GM23338 (cell line): ENCODE measurements around the gene MTREX. TPM values are rescaled to one million over a fixed set of nuclear protein-coding genes. Genes with fewer than 3 reads are reported as not detected.

Experiments
- ATAC-seq: fragments of 200-7000 bp; cut with Tn5 transposase; 3 replicates; pipeline ENCODE4 v1.9.1; 2020
- DNase-seq: peaks from one replicate; pipeline ENCODE4 v3.0.0-alpha.2; 2015; ENCODE audit warnings: low spot score
- H2AFZ ChIP-seq: fragments of 200-600 bp; sonication (generic); 2 replicates; pipeline ENCODE4 v1.8.0; 2016; ENCODE audit warnings: antibody characterized with exemption, mild to moderate bottlenecking, moderate library complexity
- H3F3A ChIP-seq: fragments of 200-600 bp; sonication (generic); replicated peaks from 2 replicates; pipeline ENCODE4 v1.8.0; 2017; ENCODE audit warnings: antibody characterized with exemption, mixed run types, low read depth
- H3K27ac ChIP-seq: fragments of 200-600 bp; sonication (generic); 2 replicates; pipeline ENCODE4 v1.6.1; 2016; ENCODE audit warnings: low read depth
- H3K27me3 ChIP-seq: fragments of 200-600 bp; sonication (generic); 2 replicates; pipeline ENCODE4 v1.8.0; 2016; ENCODE audit warnings: mild to moderate bottlenecking, mixed run types, moderate library complexity; ENCODE audit not compliant: insufficient read depth
- H3K36me3 ChIP-seq: fragments of 200-600 bp; sonication (generic); 2 replicates; pipeline ENCODE4 v1.8.0; 2016; ENCODE audit warnings: mild to moderate bottlenecking; ENCODE audit not compliant: insufficient read depth
- H3K4me1 ChIP-seq: fragments of 200-600 bp; sonication (generic); 2 replicates; pipeline ENCODE4 v1.8.0; 2016; ENCODE audit warnings: mild to moderate bottlenecking, moderate library complexity; ENCODE audit not compliant: insufficient read depth
- H3K4me2 ChIP-seq: fragments of 200-600 bp; sonication (generic); 2 replicates; pipeline ENCODE4 v1.7.1; 2017; ENCODE audit warnings: mixed run types
- H3K4me3 ChIP-seq: fragments of 200-600 bp; sonication (generic); 2 replicates; pipeline ENCODE4 v1.6.1; 2016; ENCODE audit warnings: mixed run types
- H3K79me2 ChIP-seq: fragments of 200-600 bp; sonication (generic); replicated peaks from 2 replicates; pipeline ENCODE4 v1.8.0; 2017; ENCODE audit warnings: mild to moderate bottlenecking; ENCODE audit not compliant: insufficient read depth
- H3K9me2 ChIP-seq: fragments of 200-600 bp; sonication (generic); 2 replicates; pipeline ENCODE4 v1.8.0; 2017; ENCODE audit not compliant: insufficient read depth
- H4K20me1 ChIP-seq: fragments of 200-600 bp; sonication (generic); replicated peaks from 2 replicates; pipeline ENCODE4 v1.8.0; 2017; ENCODE audit warnings: mild to moderate bottlenecking; ENCODE audit not compliant: insufficient read depth
- H3K27ac Mint-ChIP-seq: 2 replicates; pipeline ENCODE4 v1.8.0; 2020; ENCODE audit warnings: inconsistent platforms, mild to moderate bottlenecking, moderate library complexity, mixed read lengths
- H3K27me3 Mint-ChIP-seq: 3 replicates; pipeline ENCODE4 v1.8.0; 2022; ENCODE audit warnings: low read depth, mild to moderate bottlenecking, moderate library complexity, mixed read lengths, inconsistent platforms; ENCODE audit not compliant: insufficient read depth, poor library complexity
- H3K36me3 Mint-ChIP-seq: 3 replicates; pipeline ENCODE4 v1.8.0; 2021; ENCODE audit warnings: low read depth, mild to moderate bottlenecking, inconsistent platforms, moderate library complexity, mixed read lengths
- H3K4me1 Mint-ChIP-seq: 3 replicates; pipeline ENCODE4 v1.8.0; 2020; ENCODE audit warnings: mild to moderate bottlenecking, inconsistent platforms, mixed read lengths
- H3K4me3 Mint-ChIP-seq: 3 replicates; pipeline ENCODE4 v1.8.0; 2021; ENCODE audit warnings: moderate library complexity, mild to moderate bottlenecking, inconsistent platforms, mixed read lengths
- H3K9me3 Mint-ChIP-seq: 3 replicates; pipeline ENCODE4 v1.8.0; 2020; ENCODE audit warnings: moderate library complexity, mild to moderate bottlenecking, inconsistent platforms, mixed read lengths
- CREB1 ChIP-seq: fragments of 250-450 bp; sonication (Bioruptor Pico); IDR thresholded peaks from 2 replicates; pipeline ENCODE4 v1.5.0; 2020; ENCODE audit warnings: low read depth, mild to moderate bottlenecking, moderate library complexity
- JUNB ChIP-seq: IDR thresholded peaks from one replicate; pipeline ENCODE4 v1.6.1; 2016; ENCODE audit warnings: antibody characterized with exemption; ENCODE audit not compliant: unreplicated experiment
- STAT1 ChIP-seq: IDR thresholded peaks from one replicate; pipeline ENCODE4 v1.6.1; 2016; ENCODE audit warnings: antibody characterized with exemption; ENCODE audit not compliant: unreplicated experiment
- ZNF114 ChIP-seq: fragments of 250-450 bp; sonication (Bioruptor Pico); IDR thresholded peaks from 2 replicates; pipeline ENCODE4 v1.5.0; 2020; ENCODE audit warnings: mild to moderate bottlenecking, moderate library complexity
- polyA plus RNA-seq: library from polyadenylated mRNA; unstranded; fragments of >200 nt; fragmentation: Nextera tagmentation; extraction: Ambion mirVana; gene quantifications from 2 replicates; pipeline ENCODE4 v1.2.1, GENCODE V29; 2016
- total RNA-seq: library from RNA; depleted of rRNA; stranded (reverse); fragments of >200 nt; shearing (Covaris generic); gene quantifications from 2 replicates; pipeline ENCODE4 v1.2.3, GENCODE V29; 2014
- TF ChIP-seq, protein P1 (sequence below): IDR thresholded peaks from one replicate; pipeline ENCODE4 v1.6.1; 2018; ENCODE audit warnings: antibody characterized with exemption; ENCODE audit not compliant: unreplicated experiment
- TF ChIP-seq, protein P2 (sequence below): IDR thresholded peaks from 2 replicates; pipeline ENCODE4 v1.6.1; 2016; ENCODE audit warnings: antibody characterized with exemption

The MTREX gene
- total and polyA plus RNA-seq, 2 experiments from 2014 or later, result 47.5 to 94.9 TPM

DNA sequence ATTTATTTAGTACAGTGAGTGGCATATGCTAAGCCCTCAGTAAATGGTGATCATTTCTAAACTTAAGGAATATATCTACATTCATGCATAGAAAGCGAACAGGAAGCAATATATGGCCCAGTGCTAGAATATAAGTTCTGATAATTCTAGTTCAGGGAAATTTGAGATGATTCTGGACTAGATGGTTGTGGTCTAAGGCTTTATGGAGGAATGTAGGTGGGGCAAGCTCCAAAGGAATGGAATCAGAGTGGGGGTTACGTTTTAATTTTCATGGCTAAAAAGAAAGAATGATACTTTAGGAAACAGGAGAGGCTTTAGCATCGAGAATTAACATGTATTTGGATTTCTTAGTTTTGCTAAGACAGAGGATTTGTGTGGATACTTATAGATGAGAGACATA, 56.1 kb downstream of the MTREX start (continued):
- TF ChIP-seq, protein P1, sequence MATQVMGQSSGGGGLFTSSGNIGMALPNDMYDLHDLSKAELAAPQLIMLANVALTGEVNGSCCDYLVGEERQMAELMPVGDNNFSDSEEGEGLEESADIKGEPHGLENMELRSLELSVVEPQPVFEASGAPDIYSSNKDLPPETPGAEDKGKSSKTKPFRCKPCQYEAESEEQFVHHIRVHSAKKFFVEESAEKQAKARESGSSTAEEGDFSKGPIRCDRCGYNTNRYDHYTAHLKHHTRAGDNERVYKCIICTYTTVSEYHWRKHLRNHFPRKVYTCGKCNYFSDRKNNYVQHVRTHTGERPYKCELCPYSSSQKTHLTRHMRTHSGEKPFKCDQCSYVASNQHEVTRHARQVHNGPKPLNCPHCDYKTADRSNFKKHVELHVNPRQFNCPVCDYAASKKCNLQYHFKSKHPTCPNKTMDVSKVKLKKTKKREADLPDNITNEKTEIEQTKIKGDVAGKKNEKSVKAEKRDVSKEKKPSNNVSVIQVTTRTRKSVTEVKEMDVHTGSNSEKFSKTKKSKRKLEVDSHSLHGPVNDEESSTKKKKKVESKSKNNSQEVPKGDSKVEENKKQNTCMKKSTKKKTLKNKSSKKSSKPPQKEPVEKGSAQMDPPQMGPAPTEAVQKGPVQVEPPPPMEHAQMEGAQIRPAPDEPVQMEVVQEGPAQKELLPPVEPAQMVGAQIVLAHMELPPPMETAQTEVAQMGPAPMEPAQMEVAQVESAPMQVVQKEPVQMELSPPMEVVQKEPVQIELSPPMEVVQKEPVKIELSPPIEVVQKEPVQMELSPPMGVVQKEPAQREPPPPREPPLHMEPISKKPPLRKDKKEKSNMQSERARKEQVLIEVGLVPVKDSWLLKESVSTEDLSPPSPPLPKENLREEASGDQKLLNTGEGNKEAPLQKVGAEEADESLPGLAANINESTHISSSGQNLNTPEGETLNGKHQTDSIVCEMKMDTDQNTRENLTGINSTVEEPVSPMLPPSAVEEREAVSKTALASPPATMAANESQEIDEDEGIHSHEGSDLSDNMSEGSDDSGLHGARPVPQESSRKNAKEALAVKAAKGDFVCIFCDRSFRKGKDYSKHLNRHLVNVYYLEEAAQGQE, result no peak

DNA sequence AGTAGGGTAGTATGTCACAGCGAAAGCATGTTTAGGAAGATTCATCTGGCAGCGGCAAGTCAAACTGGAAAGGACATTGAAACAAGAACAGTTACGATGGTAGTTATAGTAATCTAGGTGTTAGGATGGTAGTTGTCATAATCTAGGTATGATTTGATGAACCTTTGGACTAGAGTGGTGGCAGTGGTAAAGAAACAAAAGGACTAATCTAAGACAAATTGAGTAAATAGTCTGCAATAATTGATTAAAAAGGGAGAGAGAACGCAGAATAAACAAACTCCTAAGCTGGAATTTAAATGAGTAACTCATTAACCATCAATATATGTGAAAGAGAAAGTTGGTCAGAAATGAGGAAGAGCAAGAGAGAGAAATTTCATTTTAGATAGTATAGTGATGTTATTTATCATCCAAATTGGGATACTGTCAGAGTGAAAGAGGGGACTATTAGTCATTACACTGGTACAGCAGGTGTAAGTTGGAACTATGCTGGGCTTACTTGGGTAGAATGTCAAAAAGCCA, 56.8 kb downstream of the MTREX start:
- no peaks in the 10 kb centered on the region for H3F3A ChIP-seq
- no peak overlapping the region for H3K4me3 ChIP-seq
- H4K20me1 ChIP-seq, result no peaks in the 10 kb centered on the region
- no peaks in the 10 kb centered on the region for H3K9me3 Mint-ChIP-seq
- peaks cover 15% of the 10 kb centered on the region; the same call in 1 of the 2 replicates for H3K36me3 ChIP-seq
- no peaks in the 10 kb centered on the region for H3K4me1 ChIP-seq
- no peaks in the 10 kb centered on the region for H3K9me2 ChIP-seq
- no peak for DNase-seq
- no peaks in the 10 kb centered on the region for H3K27me3 Mint-ChIP-seq
- no peaks in the 10 kb centered on the region for H3K27me3 ChIP-seq
- no peak overlapping the region for H3K27ac ChIP-seq
- no peak overlapping the region for H2AFZ ChIP-seq
- TF ChIP-seq CREB1 (CRISPR knock-in tag) (no peak), ZNF114 (CRISPR knock-in tag) (no peak), STAT1 (no peak), JUNB (no peak)
- TF ChIP-seq, protein P2, sequence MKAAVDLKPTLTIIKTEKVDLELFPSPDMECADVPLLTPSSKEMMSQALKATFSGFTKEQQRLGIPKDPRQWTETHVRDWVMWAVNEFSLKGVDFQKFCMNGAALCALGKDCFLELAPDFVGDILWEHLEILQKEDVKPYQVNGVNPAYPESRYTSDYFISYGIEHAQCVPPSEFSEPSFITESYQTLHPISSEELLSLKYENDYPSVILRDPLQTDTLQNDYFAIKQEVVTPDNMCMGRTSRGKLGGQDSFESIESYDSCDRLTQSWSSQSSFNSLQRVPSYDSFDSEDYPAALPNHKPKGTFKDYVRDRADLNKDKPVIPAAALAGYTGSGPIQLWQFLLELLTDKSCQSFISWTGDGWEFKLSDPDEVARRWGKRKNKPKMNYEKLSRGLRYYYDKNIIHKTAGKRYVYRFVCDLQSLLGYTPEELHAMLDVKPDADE, result no peak
- TF ChIP-seq, protein P1, result no peak
- no peaks in the 10 kb centered on the region for H3K79me2 ChIP-seq
- no peak overlapping the region; the same call in 1 of the 2 replicates for H3K27ac Mint-ChIP-seq
- no peak overlapping the region for H3K4me2 ChIP-seq
- no peak overlapping the region for H3K4me3 Mint-ChIP-seq
- H3K36me3 Mint-ChIP-seq, result peaks cover 33% of the 10 kb centered on the region
- ATAC-seq, result no peak
- no peaks in the 10 kb centered on the region for H3K4me1 Mint-ChIP-seq
